Large intestine (tissue), 12 donors: ENCODE results near the gene CLECL1. TPM values are rescaled to one million over a fixed set of nuclear protein-coding genes. Genes with fewer than 3 reads are reported as not detected.

ENCODE experiments used
- DNase-seq, 2 donors: peaks; one replicate each; pipeline versions ENCODE4 v3.0.0 to v3.0.0-alpha.2; 2013
- H3K27ac ChIP-seq: one replicate; pipeline ENCODE4 v1.5.1; 2013; ENCODE audit warnings: low read length
- H3K27me3 ChIP-seq: 2 replicates; pipeline ENCODE4 v1.6.1; 2013; ENCODE audit warnings: low read length; ENCODE audit not compliant: control insufficient read depth, insufficient read depth
- H3K36me3 ChIP-seq: 2 replicates; pipeline ENCODE4 v1.6.1; 2013; ENCODE audit warnings: low read length; ENCODE audit not compliant: control insufficient read depth, insufficient read depth
- H3K4me1 ChIP-seq: one replicate; pipeline ENCODE4 v1.6.1; 2013; ENCODE audit warnings: low read length; ENCODE audit not compliant: control insufficient read depth, insufficient read depth
- H3K4me3 ChIP-seq: one replicate; pipeline ENCODE4 v1.5.1; 2013; ENCODE audit warnings: low read length
- H3K9me3 ChIP-seq: one replicate; pipeline ENCODE4 v1.6.1; 2013; ENCODE audit warnings: mild to moderate bottlenecking, low read depth, low read length, moderate library complexity; ENCODE audit not compliant: control insufficient read depth
- WGBS: methylation state at CpG from one replicate; pipeline ENCODE4 v1.1.5; 2013; ENCODE audit warnings: low lambda C conversion rate; ENCODE audit not compliant: insufficient coverage; 5-methylcytosine and 5-hydroxymethylcytosine counted together
- long read RNA-seq, 11 donors: transcript quantifications; one replicate each; lab custom pipeline, GENCODE V29; 2026
- polyA plus RNA-seq: library from polyadenylated mRNA; unstranded; fragments of 120-200 nt; gene quantifications from one replicate; pipeline ENCODE4 v1.2.1, GENCODE V29; 2013

The CLECL1 gene
- 0.31 TPM for polyA plus RNA-seq
- long read RNA-seq, donor 1, partial matches to known transcripts, result 0 of 1 reads
- long read RNA-seq, donor 1, other reads (novel, unspliced or antisense), result 0 of 1 reads
- long read RNA-seq, donor 2, result 0 reads
- long read RNA-seq, donor 3, result 0 reads
- long read RNA-seq, donor 4, result 0 reads
- long read RNA-seq, donor 5, result 0 reads
- long read RNA-seq, donor 6, partial matches to known transcripts, result 0 of 2 reads
- long read RNA-seq, donor 6, other reads (novel, unspliced or antisense), result 0 of 2 reads
- long read RNA-seq, donor 7, result 0 reads
- long read RNA-seq, donor 8, partial matches to known transcripts, result 0 of 1 reads
- long read RNA-seq, donor 8, other reads (novel, unspliced or antisense), result 0 of 1 reads
- long read RNA-seq, donor 9, result 0 reads
- long read RNA-seq, donor 10, result 0 reads
- long read RNA-seq, donor 11, result 0 reads

DNA sequence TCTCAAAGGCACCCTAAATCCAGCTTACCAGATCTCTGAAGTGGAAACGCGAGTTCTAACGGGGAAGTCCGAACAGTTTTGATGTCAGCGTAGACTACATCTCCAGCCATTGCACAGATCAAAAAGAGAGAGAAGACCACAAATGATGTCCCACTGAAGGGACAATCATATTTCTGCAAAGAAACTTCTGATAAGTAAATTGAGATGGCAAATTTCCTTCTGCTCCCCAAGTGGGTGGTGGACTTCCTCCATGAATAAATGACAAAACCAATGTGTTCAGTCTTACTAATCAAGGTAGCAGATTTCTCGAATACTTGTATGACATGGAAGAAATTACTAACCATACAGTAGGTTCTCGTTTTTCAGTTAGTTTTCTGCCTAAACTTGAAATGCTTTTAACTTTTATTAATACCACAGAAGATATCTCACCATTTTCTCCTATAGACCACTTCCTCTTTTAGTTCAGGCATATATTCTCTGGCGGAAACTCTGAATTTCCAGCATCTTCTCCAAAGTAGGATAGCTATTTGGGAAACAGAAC is at the start of gene CLECL1:
Gene CLECL1 (minus strand): TSS at position 177 of the 541 bp plus-strand sequence.
- no peak within 1 kb of the TSS for H3K27ac ChIP-seq
- no peaks in the 10 kb centered on the region for H3K9me3 ChIP-seq
- DNase-seq, result no peak
- H3K36me3 ChIP-seq, result no peaks in the 10 kb centered on the region
- H3K4me3 ChIP-seq, result peak within 1 kb of the TSS; percentile 1
- no peaks in the 10 kb centered on the region for H3K27me3 ChIP-seq
- 36% methylated on average over 1 of the region's 8 CpGs for WGBS
- H3K4me1 ChIP-seq, result no peaks in the 10 kb centered on the region

DNA sequence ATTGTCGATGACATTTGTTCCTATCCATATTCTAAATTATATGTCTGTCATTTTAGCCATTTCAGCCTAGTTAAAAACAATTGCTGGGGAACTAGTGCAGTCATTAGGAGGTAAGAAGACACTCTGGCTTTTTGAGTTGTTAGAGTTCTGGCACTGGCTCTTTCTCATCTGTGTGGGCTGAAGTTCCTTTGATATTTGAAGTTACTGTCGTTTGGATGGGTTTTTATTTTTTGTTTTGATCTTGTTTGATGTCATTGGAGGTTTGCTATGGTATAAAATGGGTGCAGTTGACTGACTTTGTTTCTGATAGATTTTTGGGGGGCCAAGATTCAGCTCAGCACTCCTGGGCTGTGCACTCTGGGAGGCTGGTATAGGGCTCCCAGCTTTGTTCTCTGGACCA is 48.5 kb upstream of the CLECL1 start:
- Histone ChIP-seq H3K36me3 (no peaks in the 10 kb centered on the region), H3K9me3 (no peaks in the 10 kb centered on the region), H3K4me1 (no peaks in the 10 kb centered on the region), H3K4me3 (no peak overlapping the region), H3K27me3 (no peaks in the 10 kb centered on the region), H3K27ac (no peak overlapping the region)
- WGBS, result 100% methylated on average over 1 of the region's 2 CpGs
- no peak for DNase-seq

DNA sequence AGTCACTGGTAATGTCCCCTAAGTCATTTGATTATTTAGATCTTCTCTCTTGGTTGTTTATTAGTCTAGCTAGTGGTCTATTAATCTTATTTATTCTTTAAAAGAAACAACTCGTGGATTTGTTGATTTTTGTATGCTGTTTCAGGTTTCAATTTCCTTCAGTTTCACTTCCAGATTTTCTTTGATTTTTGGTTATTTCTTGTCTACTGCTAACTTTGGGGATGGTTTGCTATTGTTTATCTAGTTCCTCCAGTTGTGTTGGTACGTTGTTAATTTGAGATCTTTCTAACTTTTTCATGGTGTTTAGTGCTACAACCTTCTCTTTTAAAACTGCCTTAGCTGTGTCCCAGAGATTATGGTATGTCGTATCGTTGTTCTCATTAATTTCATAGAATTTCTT is 46.3 kb upstream of the CLECL1 start:
- Histone ChIP-seq H3K27ac (no peak overlapping the region), H3K9me3 (no peaks in the 10 kb centered on the region), H3K4me1 (no peaks in the 10 kb centered on the region), H3K36me3 (no peaks in the 10 kb centered on the region), H3K4me3 (no peak overlapping the region), H3K27me3 (no peaks in the 10 kb centered on the region)
- whole genome bisulfite sequencing, result 65% methylated on average over 3 of the region's 4 CpGs
- DNase-seq, result no peak

DNA sequence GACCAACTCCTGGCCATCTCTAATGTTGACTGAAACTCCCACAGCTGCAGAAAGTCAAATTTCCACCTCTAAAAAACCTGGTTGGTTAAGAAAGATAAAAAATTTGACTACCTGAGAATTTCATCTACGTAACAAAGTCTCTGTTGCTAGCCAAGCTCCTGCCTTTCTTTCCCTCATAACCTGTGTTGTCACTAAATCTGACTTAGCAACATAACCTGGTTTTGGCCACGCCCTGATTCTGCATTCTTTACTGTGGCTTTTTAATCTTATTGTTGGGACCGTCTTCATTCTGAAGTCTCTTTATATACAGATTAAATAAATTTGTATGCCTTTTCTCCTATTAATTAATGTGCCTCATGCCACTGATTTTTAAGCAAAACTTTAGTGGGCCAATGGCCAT is 43.9 kb upstream of the CLECL1 start:
- Histone ChIP-seq H3K27me3 (no peaks in the 10 kb centered on the region), H3K4me1 (no peaks in the 10 kb centered on the region), H3K4me3 (no peak overlapping the region), H3K36me3 (no peaks in the 10 kb centered on the region), H3K27ac (no peak overlapping the region), H3K9me3 (no peaks in the 10 kb centered on the region)
- no peak for DNase-seq
- WGBS, result 64% methylated on average over 2 of the region's 3 CpGs

DNA sequence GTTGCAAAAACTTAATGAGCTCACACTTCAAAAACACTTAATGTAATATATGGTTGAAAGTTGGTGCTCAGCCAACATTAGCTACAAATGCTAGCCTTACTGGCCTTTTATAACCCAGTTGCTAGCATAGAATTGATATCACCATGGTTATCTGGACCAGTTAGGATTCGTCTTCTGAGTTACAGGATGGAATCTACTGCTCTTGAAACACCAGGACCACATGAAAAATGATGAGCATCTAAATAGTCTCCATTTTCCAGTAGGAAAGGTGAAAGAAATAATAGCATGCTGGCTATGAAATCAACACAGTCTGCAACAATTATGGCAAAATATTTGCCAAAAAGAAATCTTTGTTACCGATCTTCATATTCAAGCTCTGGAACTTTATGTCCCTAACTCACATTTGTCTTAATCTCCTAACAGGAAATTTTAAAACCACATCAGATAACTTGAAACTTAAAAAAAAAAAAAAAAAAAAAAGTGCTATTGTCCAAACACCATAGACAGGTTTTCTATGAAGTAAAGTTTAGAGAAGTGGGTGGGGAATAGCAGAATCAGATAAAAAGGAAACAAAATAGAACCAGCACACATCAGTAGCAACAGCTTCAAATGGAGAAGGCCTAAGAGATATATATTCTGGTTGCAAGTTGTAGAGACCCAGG is 40.5 kb upstream of the CLECL1 start:
- DNase-seq, result no peak
- H3K4me3 ChIP-seq, result no peak overlapping the region
- WGBS, result 83% methylated on average over 1 of the region's 2 CpGs

DNA sequence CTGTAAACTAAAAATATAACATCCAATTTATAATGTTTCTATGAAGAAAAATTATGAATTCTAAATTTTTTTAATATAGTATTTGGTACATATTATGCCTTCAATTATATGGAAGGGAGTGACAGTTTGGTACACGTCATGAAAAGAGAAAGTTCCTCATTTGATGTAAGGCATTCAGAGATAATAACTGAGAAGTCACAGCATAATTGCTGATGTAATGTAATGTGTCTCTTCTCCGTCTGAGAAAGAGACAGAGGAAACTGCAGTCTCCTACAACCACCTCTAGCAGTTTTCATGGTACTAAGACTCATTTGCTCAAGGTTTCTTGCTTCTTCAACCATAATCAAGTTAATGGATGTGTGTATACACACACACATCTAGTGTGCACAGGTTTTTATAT is 30.1 kb upstream of the CLECL1 start:
- H3K4me1 ChIP-seq, result no peaks in the 10 kb centered on the region
- H3K27ac ChIP-seq, result no peak overlapping the region
- no peaks in the 10 kb centered on the region for H3K36me3 ChIP-seq
- WGBS, result 67% methylated on average over 1 of the region's 2 CpGs
- no peaks in the 10 kb centered on the region for H3K9me3 ChIP-seq
- H3K4me3 ChIP-seq, result no peak overlapping the region
- H3K27me3 ChIP-seq, result no peaks in the 10 kb centered on the region
- no peak for DNase-seq

More for the DNA sequence above, 40.5 kb upstream of the CLECL1 start:
- Histone ChIP-seq H3K27me3 (no peaks in the 10 kb centered on the region), H3K4me1 (no peaks in the 10 kb centered on the region), H3K36me3 (no peaks in the 10 kb centered on the region), H3K9me3 (no peaks in the 10 kb centered on the region), H3K27ac (no peak overlapping the region)

DNA sequence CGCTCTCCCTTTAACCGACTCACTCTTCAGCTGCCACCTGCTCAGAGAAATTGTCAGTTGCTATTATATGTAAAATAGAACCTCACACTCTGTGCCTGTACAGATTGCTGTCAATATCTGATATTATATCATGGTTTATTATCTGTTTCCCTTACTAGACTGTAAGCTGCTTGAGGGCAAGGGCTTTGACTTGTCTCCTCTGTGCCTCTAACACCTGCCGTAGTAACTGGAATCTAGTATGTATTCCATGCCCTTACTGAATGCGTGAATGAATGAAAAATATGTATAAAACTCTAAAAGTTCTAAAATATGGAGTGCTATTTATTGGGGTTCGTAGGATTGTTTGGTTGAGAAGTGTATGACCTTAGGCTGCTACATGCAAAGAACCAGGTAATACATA is 29.5 kb upstream of the CLECL1 start:
- Histone ChIP-seq H3K9me3 (no peaks in the 10 kb centered on the region), H3K36me3 (no peaks in the 10 kb centered on the region), H3K4me1 (no peaks in the 10 kb centered on the region), H3K27ac (no peak overlapping the region), H3K27me3 (no peaks in the 10 kb centered on the region), H3K4me3 (no peak overlapping the region)
- DNase-seq, result no peak
- WGBS, result 100% methylated on average over 4 of the region's 5 CpGs

DNA sequence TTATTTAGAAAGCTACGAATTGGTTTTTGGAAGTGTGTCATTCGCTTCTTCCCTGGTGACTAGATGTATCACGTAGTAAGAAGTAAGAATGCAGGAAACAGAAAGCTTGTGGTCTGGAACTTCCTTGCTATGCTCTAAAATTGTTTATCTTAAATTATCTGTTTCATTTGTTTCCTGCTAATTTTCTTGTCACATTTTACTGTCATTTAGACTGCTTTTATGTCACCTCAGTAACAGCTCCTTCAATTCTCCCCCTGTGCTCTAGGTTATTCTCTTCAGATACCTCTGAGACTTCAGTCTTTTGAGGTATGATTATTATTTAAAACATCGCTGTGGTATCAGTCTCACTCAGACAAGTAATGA is 28.5 kb upstream of the CLECL1 start:
- Histone ChIP-seq H3K4me3 (no peak overlapping the region), H3K36me3 (no peaks in the 10 kb centered on the region), H3K27ac (peak overlapping the region; percentile 1), H3K9me3 (no peaks in the 10 kb centered on the region), H3K27me3 (no peaks in the 10 kb centered on the region), H3K4me1 (no peaks in the 10 kb centered on the region)
- no peak for DNase-seq
- WGBS, result 70% methylated on average over 3 of the region's 4 CpGs

DNA sequence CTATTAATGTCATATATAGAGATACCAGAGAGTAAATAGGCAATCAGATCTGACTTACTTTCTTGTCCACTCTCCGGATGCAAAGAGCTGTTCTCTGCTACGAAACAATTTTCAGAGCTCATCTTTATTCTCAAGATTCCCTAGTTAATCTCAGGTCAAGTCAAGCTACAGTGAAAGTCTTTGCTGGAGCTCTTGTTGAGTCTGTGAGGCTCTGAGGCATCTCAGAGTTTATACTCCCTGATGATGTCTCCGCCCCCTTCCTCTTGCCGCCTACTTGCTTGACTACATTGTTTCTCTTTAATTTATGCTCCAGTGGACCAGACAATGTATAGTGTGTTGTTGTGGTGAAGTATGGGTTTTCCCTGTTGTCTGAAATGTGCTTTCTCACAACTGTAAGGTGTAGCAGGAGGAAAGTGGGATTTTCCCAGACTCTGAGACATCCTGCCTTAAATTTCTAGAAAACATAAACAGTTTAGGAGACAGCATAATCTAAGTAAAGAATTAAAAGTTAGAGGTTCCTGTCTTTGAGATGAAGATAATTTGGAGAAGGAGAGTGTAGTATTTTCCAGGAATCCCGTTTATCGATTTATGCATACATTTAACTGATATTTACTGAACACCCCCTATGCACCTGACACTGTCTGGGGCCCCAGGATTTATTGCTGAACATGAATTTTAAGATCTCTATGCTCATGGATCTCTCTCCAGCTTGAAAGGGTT is 28.0 kb upstream of the CLECL1 start, which contains the start of gene CD69:
Gene CD69 (minus strand): TSS at position 203 of the 720 bp plus-strand sequence. CDS start 81 bp downstream, at position 122.
- no peaks in the 10 kb centered on the region for H3K27me3 ChIP-seq
- 100% methylated on average over 2 of the region's 6 CpGs for WGBS
- H3K4me3 ChIP-seq, result no peak within 1 kb of the TSS
- no peaks in the 10 kb centered on the region for H3K4me1 ChIP-seq
- no peaks in the 10 kb centered on the region for H3K36me3 ChIP-seq
- DNase-seq, result peak in 1 of 2 donors; percentile 42
- H3K27ac ChIP-seq, result peak within 1 kb of the TSS; percentile 5
- H3K9me3 ChIP-seq, result no peaks in the 10 kb centered on the region

DNA sequence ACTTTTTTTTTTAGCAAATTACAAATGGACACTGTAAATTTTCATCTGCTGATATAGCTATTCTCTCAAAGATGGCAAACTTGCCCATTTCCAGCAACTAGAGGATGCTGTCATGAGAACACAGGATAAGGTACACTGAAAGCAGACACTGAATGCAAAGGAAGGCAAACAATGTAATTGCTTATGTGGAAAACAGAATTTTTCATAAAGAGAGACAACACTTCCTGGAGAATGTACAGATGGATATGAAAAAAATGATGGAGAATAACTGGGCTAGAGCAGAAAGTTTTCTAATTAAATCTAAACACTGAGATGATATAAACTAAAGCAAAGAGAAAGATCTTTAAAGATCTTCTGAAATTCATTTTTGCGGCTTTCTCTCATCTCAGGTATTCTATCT is 27.2 kb upstream of the CLECL1 start:
- H3K27ac ChIP-seq, result no peak overlapping the region
- H3K4me3 ChIP-seq, result no peak overlapping the region
- no CpG with 5 or more reads among the region's 1 CpG for WGBS

More for the DNA sequence above, 27.2 kb upstream of the CLECL1 start:
- H3K9me3 ChIP-seq, result no peaks in the 10 kb centered on the region
- H3K36me3 ChIP-seq, result no peaks in the 10 kb centered on the region
- DNase-seq, result no peak
- no peaks in the 10 kb centered on the region for H3K27me3 ChIP-seq
- no peaks in the 10 kb centered on the region for H3K4me1 ChIP-seq
